HG03060 (cell line): Measurements from ENCODE around the gene ADAP1.

ENCODE experiments used
- ATAC-seq: cut with Tn5 transposase; IDR thresholded peaks from one replicate; pipeline ENCODE4 v1.9.1; 2021; ENCODE audit warnings: low read depth, moderate number of reproducible peaks; ENCODE audit not compliant: unreplicated experiment

ADAP1 gene

DNA sequence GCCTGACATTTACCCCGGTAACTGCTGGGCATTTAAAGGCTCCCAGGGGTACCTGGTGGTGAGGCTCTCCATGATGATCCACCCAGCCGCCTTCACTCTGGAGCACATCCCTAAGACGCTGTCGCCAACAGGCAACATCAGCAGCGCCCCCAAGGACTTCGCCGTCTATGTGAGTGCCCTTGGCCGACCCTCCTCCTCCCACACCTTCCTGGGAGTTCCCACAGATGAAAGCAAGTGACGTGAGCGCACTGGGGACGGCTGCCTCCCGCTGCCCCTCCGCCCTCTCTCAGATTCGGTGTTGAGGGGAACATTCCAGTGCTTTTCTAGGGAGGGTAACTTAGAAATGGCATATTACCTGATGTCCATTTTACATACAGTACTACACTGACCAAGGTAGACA lies 85.1 kb downstream of the ADAP1 start:
- ATAC-seq: no peak

DNA sequence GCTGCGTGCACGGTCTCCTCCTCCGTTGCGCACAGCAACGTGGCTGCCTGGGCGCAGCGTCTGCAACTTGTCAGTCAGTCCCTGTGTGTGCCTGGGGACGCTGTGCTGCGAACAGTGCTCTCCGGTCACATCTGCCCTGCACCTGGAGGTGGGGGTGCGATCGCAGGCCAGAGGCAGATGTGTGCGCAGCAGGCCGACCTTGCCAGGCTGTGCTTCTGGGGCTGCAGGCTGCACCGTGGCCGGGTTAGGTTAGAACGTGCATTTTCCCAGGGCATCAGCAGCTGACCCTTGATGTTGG lies 86.3 kb downstream of the ADAP1 start:
- no peak for ATAC-seq

DNA sequence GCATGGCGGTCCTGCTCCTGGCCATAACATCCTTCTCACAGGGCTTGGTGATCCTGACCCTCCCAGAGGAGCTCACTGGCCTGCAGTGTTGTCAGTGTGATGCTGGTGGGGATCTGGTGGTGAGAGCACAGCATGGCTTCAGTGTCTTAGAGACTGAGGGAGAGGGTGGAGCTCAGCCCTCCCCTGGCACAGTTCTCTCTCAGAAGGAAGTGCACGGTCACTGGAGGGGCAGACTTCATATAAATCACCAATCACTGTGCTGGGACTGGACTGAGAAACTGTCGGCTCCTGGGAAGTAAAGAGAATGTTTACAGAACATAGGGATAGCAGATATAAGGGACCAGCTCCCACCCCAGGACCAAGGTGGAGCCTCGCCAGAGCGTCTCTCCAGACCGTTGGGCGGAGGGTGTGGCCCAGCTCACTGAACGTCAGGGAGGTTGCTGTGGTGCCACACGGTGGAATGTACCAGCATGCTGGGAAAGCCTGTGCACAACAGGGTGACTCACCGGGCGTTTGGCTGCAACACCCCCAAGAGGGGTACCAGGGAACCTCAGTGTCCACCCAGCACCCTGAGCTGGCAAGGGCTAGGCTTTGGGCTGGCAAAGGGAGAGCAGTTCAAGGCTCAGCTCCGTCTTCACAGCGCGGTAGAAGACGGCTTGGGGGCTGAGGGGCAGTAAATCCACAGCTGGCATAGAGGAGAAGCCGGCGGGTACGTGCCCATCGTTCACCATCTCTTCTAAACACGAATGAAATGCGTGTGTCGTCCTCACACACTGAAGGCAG lies 86.9 kb downstream of the ADAP1 start:
- ATAC-seq: no peak

DNA sequence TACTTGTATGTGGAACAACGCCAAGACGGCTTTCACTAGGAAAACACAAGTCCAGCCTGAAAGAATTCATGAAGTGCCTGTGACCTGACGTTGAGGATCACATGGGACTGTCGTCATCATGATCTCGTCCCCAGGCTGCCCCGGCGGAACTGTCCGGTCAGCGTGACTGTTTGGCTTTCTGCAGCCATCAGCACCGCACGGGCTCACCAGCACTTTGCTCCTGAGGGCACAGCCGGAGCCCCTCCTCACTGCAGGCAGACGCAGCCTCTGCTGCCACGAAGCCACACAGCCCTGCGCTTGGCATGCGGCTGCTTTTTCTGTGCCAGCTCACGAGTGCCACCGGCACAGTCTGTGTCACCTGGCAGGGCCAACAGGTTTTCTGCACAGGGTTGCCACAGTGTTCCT lies 87.5 kb downstream of the ADAP1 start:
- no peak for ATAC-seq

DNA sequence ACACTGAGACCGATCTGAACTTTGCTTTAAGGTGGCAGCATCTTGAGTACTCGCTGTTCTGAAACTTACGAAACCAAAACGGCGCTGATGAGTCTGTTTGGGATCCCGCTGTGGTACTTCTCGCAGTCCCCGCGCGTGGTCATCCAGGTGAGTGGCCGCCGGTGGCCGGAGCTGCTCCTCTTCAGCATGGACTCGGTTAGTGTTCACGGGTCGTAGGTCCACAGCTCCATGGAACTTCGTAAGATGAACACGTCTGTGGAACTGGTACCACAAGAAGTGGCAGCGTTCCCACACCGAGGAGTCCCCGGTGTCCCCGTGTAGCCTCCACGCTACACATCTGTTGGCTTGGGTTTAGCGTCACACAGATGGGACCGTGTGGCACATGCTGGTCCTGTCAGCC lies 88.6 kb downstream of the ADAP1 start:
- no peak for ATAC-seq

DNA sequence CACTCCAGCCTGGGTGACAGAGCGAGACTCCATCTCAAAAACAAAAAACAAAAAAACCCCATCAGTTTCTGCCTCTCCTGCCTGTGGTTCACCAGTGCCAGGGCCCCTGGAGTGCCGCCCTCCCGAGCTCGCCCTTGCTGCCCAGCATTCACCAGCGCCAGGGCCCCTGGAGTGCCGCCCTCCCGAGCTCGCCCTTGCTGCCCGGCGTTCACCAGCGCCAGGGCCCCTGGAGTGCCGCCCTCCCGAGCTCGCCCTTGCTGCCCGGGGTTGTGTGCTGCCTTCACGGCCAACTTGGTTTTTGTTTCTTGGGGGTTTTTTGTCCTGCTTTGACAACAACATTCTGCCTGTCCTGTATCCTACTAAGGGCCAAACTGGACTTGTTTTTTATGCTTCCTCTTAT lies 91.4 kb downstream of the ADAP1 start:
- ATAC-seq: no peak

DNA sequence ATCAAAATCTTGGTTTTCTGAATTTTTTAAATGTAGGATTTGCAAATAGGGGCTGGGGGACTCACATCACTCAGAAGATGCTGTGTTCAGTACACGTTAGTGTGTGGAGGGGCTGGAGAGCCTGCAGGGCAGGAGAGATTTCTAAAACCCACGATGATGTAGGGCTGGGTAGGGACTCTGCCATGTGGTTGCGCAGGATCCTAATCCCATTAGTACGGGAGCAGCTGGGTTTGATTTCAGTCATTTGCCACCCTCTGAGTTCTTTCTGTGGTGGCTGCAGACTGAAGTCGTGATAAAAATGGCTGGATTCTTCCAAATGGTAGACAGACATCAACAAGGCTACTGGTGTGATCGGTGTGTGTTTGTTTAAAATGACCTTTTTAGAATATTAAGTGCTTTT lies 92.3 kb downstream of the ADAP1 start:
- ATAC-seq: no peak

DNA sequence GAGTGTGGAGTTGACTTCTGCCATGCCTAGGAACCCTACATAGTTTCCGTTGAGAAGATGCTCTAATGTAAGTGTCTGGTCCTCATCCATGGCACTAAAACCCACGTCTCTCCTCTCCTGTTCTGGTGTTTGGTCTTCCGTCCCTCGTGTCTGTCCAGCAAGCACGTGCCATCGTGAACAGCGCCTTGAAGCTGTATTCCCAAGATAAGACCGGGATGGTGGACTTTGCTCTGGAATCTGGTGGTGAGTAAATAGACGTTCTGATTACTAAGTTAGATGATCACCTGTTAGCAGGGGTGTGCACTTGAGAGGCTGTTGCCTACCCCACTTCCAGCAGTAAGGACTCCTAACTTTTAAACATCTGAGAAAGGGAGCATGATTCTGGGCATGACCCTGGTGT lies 93.3 kb downstream of the ADAP1 start:
- ATAC-seq: no peak

DNA sequence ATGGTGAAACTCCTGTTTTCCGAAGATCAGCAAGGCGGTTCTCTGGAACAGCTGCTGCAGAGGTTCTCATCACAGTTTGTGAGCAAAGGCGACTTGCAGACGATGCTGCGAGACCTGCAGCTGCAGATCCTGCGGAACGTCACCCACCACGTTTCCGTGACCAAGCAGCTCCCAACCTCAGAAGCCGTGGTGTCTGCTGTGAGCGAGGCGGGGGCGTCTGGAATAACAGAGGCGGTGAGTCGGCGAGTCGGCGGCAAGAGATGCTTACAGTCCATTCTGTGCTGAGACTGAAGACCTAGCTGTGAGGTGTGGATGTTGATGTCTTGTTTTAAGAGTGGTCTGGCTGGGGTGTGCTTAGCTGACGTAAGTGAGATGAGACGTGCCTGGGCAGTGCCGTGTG lies 94.3 kb downstream of the ADAP1 start:
- no peak for ATAC-seq

DNA sequence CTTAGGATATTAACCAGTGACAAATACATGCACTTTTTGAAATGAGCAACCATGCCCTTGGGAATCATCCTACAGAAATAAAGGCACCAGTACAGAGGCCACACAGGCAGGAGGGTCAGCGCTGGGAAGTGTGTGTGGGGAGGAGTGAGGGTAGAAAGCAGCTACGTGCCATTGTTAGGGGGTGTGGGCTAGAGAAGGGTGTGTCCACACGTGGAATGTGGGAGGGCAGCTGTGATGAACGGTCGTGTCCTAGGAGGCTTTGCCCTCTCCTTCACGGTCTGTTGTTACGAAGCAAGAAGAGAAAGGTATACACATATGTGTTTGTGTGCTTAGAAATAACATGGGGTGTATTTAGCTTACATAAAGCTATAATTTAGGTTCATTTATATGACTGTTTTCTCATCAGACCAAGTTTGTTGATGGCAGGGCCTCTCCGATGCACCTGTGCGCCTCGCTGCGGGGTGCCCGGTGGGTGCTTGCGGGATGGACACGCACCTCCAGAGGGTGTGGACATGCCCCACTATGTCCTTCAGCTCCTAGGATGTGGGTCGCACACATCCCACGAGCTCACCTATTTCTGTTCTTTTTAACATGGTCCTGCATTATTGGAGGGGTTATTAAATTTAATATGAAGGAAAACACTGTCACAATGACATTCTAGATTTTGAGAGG lies 95.0 kb downstream of the ADAP1 start:
- no peak for ATAC-seq

DNA sequence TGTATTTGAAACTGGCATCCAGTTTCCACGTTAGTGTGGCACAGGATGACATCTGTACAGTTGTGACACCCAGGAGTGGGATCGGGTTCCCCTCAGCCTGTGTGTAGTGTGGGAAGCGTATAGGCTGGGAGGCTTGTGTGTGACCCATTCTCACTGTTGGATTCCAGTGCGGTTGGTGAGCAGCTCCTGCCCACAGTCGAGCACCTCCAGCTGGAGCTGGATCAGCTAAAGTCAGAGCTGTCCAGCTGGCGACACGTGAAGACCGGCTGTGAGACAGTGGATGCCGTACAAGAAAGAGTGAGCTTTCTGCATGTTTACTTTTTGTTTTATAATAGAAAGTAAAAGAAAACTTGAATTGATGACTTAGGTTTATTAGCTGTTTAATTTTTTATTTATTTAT lies 96.8 kb downstream of the ADAP1 start:
- ATAC-seq: no peak

DNA sequence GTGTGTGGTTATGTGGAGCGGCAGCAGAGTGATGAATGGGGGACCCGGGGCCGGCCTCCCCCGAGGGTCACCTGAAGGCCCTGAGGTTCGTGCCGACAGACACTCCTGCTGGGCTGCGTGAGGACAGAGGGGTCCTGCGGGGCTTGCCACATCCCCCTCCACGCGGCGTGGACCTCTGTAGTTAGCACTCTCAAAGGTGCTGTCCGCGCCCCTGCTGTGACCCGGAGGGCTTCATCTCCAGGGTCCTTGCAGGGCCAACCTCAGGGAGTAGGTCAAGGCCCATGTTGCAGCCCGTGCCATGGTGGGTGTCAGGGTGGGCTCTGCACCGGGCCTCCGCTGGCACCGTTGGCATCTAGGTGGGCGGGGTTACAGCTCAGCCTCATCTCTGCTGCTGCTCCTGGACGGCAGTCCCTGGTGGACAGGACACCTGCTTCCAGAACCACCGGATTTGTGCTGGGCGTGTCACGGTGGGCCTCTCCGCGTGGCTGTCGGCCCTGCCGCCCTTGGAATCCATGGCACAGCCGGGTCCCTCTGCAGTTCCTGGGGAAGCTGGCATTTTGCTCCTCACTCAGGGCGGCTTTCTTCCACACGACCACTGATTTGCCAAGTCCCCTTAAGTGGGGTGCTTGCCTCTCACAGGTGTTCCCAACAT lies 97.9 kb downstream of the ADAP1 start:
- no peak for ATAC-seq

DNA sequence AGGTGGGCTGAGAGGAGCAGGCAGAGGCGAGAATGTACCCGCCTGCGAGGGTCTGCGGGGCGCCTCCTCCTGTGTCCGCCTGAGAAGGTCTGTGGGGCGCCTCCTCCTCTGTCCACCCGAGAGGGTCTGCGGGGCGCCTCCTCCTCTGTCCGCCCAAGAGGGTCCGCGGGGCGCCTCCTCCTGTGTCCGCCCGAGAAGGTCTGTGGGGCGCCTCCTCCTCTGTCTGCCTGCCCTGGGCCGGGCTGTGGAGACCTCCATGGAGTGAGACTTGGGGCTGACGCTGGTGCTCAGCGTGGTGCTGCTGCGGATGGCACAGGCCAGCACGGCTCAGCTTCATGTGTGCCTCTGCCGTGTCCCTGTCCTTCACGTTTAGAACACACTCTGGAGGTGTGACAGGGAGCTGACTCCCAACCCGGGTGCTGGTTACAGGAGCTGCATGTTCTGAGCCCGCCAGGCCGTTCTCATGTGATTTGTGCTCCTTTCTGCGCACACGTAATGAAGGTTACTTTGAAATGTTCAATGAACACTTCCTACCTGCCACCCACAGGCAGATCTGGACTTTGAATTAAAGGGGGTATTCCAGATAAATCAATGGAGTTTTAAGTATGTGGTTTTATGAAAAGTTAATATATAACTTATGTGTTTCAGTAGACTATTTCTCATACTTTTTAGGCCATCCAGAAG lies 98.7 kb downstream of the ADAP1 start:
- ATAC-seq: no peak

DNA sequence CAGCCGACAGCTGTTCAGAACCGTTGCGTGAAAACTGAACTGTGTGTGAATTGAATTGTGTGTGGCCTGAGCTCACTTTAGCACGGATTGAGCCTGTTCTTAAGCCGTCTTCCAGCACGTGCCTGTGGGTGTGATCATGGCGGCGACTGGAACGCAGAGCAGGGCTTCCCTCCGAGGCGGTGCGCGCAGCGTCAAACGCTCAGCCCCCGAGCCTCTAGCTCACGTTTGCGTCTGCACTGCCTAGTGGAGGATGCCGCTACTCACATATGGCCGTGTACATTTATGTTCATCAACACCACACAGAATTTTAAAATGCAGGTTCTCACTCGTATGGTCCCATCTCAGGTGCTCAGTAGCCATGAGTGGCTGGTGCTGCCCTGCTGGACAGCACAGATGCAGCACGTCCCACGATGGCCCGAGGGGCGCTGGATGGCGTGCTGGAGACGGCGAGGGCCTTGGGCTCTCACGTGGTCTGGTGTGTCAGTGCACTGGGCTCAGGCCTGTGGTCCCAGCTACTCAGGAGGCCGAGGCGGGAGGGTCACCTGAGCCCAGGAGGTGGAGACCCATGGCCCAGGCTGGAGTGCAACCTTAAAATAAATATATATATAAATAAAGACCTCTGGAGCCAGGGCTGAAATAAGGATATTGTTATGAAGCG lies 100.2 kb downstream of the ADAP1 start:
- ATAC-seq: no peak

DNA sequence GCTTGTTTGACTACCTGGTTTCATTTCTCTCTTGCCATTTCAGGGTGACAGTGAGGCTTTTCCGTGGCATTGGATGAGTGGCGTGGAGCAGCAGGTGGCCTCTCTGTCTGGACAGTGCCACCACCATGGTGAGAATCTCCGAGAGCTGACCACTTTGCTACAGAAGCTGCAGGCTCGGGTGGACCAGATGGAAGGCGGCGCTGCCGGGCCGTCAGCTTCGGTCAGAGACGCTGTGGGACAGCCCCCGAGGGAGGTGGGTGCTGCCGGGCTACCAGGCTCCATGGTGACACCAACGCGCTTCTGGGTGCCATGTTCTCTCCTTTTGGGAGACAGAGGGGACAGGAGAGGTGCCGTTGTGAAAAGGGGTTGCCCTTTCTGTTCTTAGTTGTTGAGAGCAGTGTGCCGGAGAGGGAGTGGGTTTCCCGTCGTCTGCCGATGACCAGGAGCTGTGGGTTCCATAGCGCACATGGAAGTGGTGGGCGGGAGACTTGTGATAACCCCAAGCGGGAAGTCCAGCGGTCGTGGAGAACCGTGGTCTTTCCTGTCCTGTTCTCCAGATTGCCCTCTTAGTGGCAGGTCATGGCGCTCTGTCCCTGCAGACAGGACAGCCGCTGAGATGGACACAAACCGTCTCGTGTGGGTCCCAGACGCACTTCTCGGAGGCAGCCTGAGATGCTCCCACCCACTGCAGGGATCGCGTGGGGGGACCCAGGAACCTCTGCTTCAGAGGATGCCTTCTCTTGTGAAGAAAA lies 100.9 kb downstream of the ADAP1 start:
- no peak for ATAC-seq

DNA sequence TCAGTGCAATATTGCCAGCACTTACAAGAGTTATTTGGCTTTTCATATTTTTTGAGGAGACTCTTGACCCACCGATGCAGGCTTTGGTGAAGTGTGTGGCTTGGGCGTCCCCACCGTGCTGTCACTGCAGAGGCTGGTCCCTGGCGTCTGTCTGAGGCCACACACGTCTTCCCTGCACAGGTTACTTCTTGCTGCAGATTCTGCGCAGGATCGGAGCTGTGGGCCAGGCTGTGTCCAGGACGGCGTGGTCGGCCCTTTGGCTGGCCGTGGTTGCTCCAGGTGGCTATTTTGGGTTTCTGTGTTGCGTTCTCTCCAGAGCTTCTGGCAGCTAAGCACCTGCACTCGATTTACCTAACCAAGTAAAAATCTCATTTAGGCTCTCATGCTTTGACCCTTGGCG lies 103.3 kb downstream of the ADAP1 start:
- ATAC-seq: no peak

DNA sequence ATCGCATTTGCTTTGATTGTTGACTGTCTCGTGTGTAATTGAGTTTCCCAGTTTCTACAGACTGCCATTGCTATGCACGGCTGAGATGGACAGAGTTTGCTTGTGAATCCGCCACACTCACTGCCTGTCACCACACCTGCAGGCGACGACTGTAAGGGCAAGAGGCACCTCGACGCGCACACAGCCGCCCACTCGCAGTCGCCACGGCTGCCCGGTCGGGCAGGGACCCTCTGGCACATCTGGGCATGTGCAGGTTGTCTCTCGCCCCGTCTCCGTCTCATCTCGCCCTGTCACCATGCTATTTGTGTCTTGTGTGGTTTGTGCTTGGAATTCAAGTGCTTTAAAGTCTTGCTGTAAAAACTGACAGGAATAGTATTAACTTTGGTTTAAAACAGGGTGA lies 104.7 kb downstream of the ADAP1 start:
- no peak for ATAC-seq

DNA sequence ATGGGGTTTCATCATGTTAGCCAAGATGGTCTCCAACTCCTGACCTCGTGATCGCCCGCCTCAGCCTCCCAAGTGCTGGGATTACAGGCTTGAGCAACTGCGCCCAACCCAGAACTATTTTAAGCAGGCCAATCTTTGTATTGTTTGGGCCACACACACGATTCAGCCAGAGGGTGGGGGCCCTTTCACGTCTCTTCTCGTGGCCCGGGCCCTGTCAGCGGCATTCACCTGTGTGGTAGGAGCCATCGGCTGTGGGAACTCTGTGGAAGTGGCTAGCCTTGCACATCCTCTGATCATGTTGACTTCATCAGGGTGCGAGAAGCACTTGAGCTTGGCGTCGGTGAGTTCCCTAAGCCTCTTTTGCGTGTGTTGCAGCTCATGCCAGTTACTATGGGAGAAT lies 105.3 kb downstream of the ADAP1 start:
- no peak for ATAC-seq
